Measurements from ENCODE around the gene CHRNB1.

- no peak for TF ChIP-seq CTCF (IDR thresholded peaks at IDR 0.05)
- no peak for TF ChIP-seq POLR2A (IDR thresholded peaks at IDR 0.05)
Observed at GRCh38 chr17:7502171-7502847, 57.4 kb downstream of the CHRNB1 start.

Data from adrenal gland (tissue), 5 donors.